Tibial nerve (tissue), 4 donors: ENCODE data around the gene GCDH. TPM values are rescaled to one million over a fixed set of nuclear protein-coding genes. Genes with fewer than 3 reads are reported as not detected.

Source experiments
- DNase-seq, 2 donors: peaks; one replicate each; pipeline ENCODE4 v3.0.0-alpha.2; 2019; ENCODE audit warnings: low spot score in 2 of 2
- H3K27ac ChIP-seq, 4 donors: fragments of 200-600 bp; sonication (generic) in 3 of 4; one replicate each; pipeline ENCODE4 v1.5.1; 2017 to 2019; ENCODE audit warnings: mild to moderate bottlenecking in 1 of 4
- H3K27me3 ChIP-seq, 2 donors: fragments of 200-600 bp; sonication (generic) in 1 of 2; one replicate each; pipeline versions ENCODE4 v1.5.1 to v1.6.0; 2017 to 2019
- H3K36me3 ChIP-seq, 3 donors: fragments of 200-600 bp; sonication (generic); one replicate each; pipeline ENCODE4 v1.5.1; 2018 to 2019
- H3K4me1 ChIP-seq, 4 donors: fragments of 200-600 bp; sonication (generic) in 3 of 4; one replicate each; pipeline ENCODE4 v1.5.1; 2017 to 2019
- H3K4me3 ChIP-seq, 4 donors: fragments of 200-600 bp; sonication (generic) in 3 of 4; one replicate each; pipeline ENCODE4 v1.5.1; 2017 to 2019; ENCODE audit warnings: mild to moderate bottlenecking in 1 of 4, moderate library complexity in 1 of 4
- H3K9me3 ChIP-seq, 4 donors: fragments of 200-600 bp; sonication (generic) in 3 of 4; one replicate each; pipeline ENCODE4 v1.5.1; 2017 to 2019
- EP300 ChIP-seq, 2 donors: sonication (generic); formaldehyde crosslinking; IDR thresholded peaks; one replicate each; pipeline ENCODE4 v1.6.1; 2017; ENCODE audit warnings: antibody characterized with exemption in 2 of 2, mild to moderate bottlenecking in 1 of 2
- POLR2A ChIP-seq, 2 donors: fragments of 450-650 bp; IDR thresholded peaks; one replicate each; pipeline ENCODE4 v1.6.1; 2017; ENCODE audit warnings: antibody characterized with exemption in 2 of 2, mild to moderate bottlenecking in 2 of 2, moderate library complexity in 2 of 2
- WGBS, 2 donors: methylation state at CpG; one replicate each; pipeline ENCODE4 v1.1.5; 2018; 5-methylcytosine and 5-hydroxymethylcytosine counted together
- small RNA-seq: library from RNA; depleted of rRNA; stranded (forward); fragments of <200 nt; gene quantifications from one replicate; pipeline ENCODE3, GENCODE V24; 2016
- total RNA-seq, 4 donors: library from RNA; depleted of rRNA; stranded (reverse); fragments of >200 nt; gene quantifications; one replicate each; pipeline ENCODE4 v1.1.0, GENCODE V29; 2016
- TF ChIP-seq, protein P1 (sequence below), 5 experiments: fragments of 200-600 bp in 3 of 5; fragments of 450-650 bp in 2 of 5; sonication (generic) in 3 of 5; IDR thresholded peaks; one replicate each; pipeline ENCODE4 v1.5.1; 2016 to 2019; ENCODE audit warnings: antibody characterized with exemption in 5 of 5, mild to moderate bottlenecking in 3 of 5, moderate library complexity in 2 of 5

Gene GCDH
- total RNA-seq, 4 donors from 2014 or later: 50.4 to 68.0 (median 64.6) TPM

- Histone ChIP-seq H3K4me1 (peaks cover 0 to 50% (median 13%) of the 10 kb centered on the region in 4 donors), H3K36me3 (peaks cover 0 to 76% (median 38%) of the 10 kb centered on the region in 3 donors), H3K4me3 (no peak overlapping the region), H3K27me3 (no peaks in the 10 kb centered on the region), H3K27ac (no peak overlapping the region), H3K9me3 (no peaks in the 10 kb centered on the region)
- WGBS, 2 donors: 83 to 85% methylated on average over 27 to 28 of the region's 28 CpGs
- DNase-seq: no peak
- TF ChIP-seq POLR2A (IDR thresholded peaks at IDR 0.05) (no peak), EP300 (IDR thresholded peaks at IDR 0.05) (no peak)
- TF ChIP-seq, protein P1, sequence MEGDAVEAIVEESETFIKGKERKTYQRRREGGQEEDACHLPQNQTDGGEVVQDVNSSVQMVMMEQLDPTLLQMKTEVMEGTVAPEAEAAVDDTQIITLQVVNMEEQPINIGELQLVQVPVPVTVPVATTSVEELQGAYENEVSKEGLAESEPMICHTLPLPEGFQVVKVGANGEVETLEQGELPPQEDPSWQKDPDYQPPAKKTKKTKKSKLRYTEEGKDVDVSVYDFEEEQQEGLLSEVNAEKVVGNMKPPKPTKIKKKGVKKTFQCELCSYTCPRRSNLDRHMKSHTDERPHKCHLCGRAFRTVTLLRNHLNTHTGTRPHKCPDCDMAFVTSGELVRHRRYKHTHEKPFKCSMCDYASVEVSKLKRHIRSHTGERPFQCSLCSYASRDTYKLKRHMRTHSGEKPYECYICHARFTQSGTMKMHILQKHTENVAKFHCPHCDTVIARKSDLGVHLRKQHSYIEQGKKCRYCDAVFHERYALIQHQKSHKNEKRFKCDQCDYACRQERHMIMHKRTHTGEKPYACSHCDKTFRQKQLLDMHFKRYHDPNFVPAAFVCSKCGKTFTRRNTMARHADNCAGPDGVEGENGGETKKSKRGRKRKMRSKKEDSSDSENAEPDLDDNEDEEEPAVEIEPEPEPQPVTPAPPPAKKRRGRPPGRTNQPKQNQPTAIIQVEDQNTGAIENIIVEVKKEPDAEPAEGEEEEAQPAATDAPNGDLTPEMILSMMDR (IDR thresholded peaks at IDR 0.05): no peak
These were observed 57.0 kb downstream of the GCDH start for GRCh38 chr19:12947702-12948611.

GRCh38 chr19:12948612-12949362, 57.8 kb downstream of the GCDH start:
- H3K27me3 ChIP-seq: no peaks in the 10 kb centered on the region
- TF ChIP-seq EP300 (IDR thresholded peaks at IDR 0.05) (no peak), POLR2A (IDR thresholded peaks at IDR 0.05) (no peak)
- no peak overlapping the region for H3K27ac ChIP-seq
- 90% methylated on average over 28 to 30 of the region's 30 CpGs for WGBS, 2 donors
- peaks cover 0 to 51% (median 13%) of the 10 kb centered on the region in 4 donors for H3K4me1 ChIP-seq
- H3K4me3 ChIP-seq: no peak overlapping the region
- H3K9me3 ChIP-seq: no peaks in the 10 kb centered on the region
- peaks cover 0 to 76% (median 30%) of the 10 kb centered on the region in 3 donors for H3K36me3 ChIP-seq
- no peak for DNase-seq

Small RNA genes within 50 kb of the gene (small RNA-seq; reads per million reads assigned to genes)
- gene MIR5695 (not detected), gene MIR6515 (not detected), gene MIR6794 (not detected)

Other genes starting within 250 kb of the GCDH start
- 10 to 100 TPM; 48.5 to 89.4 (median 58.5) TPM for gene MAN2B1, start 224.4 kb upstream of the GCDH start, total RNA-seq
- gene WDR83, start 224.4 kb upstream of the GCDH start, total RNA-seq: 10 to 100 TPM in 3 of 4 donors, 1 to 10 TPM in 1; 7.9 to 19.8 (median 16.8) TPM
- 100 to 1,000 TPM; 117 to 180 (median 160) TPM for gene DHPS, start 209.3 kb upstream of the GCDH start, total RNA-seq
- not detected for gene GNG14, start 203.2 kb upstream of the GCDH start, total RNA-seq
- 1 to 10 TPM; 1.2 to 7.5 (median 5.7) TPM for gene FBXW9, start 194.5 kb upstream of the GCDH start, total RNA-seq
- gene TNPO2, start 167.2 kb upstream of the GCDH start, total RNA-seq: 100 to 1,000 TPM in 1 of 4 donors, 10 to 100 TPM in 3; 56.1 to 120 (median 77.6) TPM
- gene TRIR, start 156.5 kb upstream of the GCDH start, total RNA-seq: 100 to 1,000 TPM; 328 to 649 (median 501) TPM
- gene GET3, start 153.7 kb upstream of the GCDH start, total RNA-seq: 10 to 100 TPM; 22.6 to 40.4 (median 36.3) TPM
- under 1 TPM in 1 of 4 donors, not detected in 3; 0.21 TPM for gene BEST2, start 139.4 kb upstream of the GCDH start, total RNA-seq
- 100 to 1,000 TPM in 1 of 4 donors, 10 to 100 TPM in 3; 27.3 to 109 (median 50.2) TPM for gene HOOK2, start 115.6 kb upstream of the GCDH start, total RNA-seq
- 100 to 1,000 TPM; 421 to 676 (median 613) TPM for gene JUNB, start 99.7 kb upstream of the GCDH start, total RNA-seq
- gene PRDX2, start 89.4 kb upstream of the GCDH start, total RNA-seq: 100 to 1,000 TPM; 129 to 182 (median 163) TPM
- 1 to 10 TPM in 1 of 4 donors, not detected in 3; 4.8 TPM for gene THSD8, start 89.1 kb upstream of the GCDH start, total RNA-seq
- gene RNASEH2A, start 84.6 kb upstream of the GCDH start, total RNA-seq: 1 to 10 TPM; 5.4 to 8.6 (median 6.7) TPM
- gene RTBDN, start 56.6 kb upstream of the GCDH start, total RNA-seq: not detected
- gene MAST1, start 52.6 kb upstream of the GCDH start, total RNA-seq: not detected
- 10 to 100 TPM; 38.1 to 59.0 (median 44.2) TPM for gene DNASE2, start 9.7 kb upstream of the GCDH start, total RNA-seq
- not detected for gene KLF1, start 4.0 kb upstream of the GCDH start, total RNA-seq
- not detected for gene SYCE2, start 28.1 kb downstream of the GCDH start, total RNA-seq
- 10 to 100 TPM; 22.7 to 44.7 (median 32.2) TPM for gene FARSA, start 42.6 kb downstream of the GCDH start, total RNA-seq
- gene CALR, start 47.4 kb downstream of the GCDH start, total RNA-seq: 100 to 1,000 TPM; 173 to 398 (median 313) TPM
- 100 to 1,000 TPM in 3 of 4 donors, 10 to 100 TPM in 1; 89.2 to 111 (median 108) TPM for gene RAD23A, start 54.7 kb downstream of the GCDH start, total RNA-seq
- 10 to 100 TPM; 41.4 to 68.8 (median 53.5) TPM for gene GADD45GIP1, start 66.1 kb downstream of the GCDH start, total RNA-seq
- gene DAND5, start 78.4 kb downstream of the GCDH start, total RNA-seq: not detected
- 10 to 100 TPM; 39.8 to 55.8 (median 48.2) TPM for gene NFIX, start 104.3 kb downstream of the GCDH start, total RNA-seq
- gene LYL1, start 211.7 kb downstream of the GCDH start, total RNA-seq: 10 to 100 TPM; 21.1 to 43.5 (median 25.8) TPM
- 10 to 100 TPM; 38.4 to 92.7 (median 49.2) TPM for gene TRMT1, start 225.6 kb downstream of the GCDH start, total RNA-seq
- 10 to 100 TPM; 15.3 to 37.1 (median 25.8) TPM for gene NACC1, start 227.1 kb downstream of the GCDH start, total RNA-seq